ENCODE data around the gene WDR59. TPM values are rescaled to one million over a fixed set of nuclear protein-coding genes. Genes with fewer than 3 reads are reported as not detected.

Gene WDR59
- polyA plus RNA-seq, 3 donors = 6.7 to 44.4 (median 7.8) TPM

DNA sequence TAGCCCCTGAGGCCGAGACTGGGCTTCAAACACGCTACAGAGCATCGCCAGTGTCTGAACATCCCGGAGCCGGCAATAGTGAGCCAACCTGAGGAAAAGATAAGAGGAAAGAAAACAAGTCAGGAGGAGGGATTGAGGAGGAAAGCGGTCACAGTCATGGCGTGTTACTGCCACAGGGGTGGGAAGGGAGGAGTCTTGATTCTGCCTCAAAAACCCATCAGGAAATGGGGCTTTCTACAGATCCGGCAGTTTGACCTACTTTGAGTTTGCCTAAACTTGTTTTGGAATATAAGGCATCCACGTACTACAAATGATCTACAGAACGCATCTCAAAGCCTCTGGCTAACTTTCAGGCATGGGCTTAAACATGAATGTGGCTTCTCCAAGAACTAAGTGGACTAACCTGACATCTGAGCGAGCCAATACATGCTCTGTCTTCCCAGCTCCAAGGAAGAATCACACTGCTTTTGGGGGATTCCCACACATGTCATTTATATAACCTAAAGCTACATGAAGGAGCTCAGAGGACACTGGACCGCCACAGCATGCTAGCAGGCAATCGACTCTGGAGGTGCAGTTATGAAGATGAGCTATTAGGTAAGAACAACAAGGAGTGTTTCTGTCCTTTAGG is 96.6 kb downstream of the WDR59 start:
- H3K9me3 ChIP-seq (replicated peaks in 1 of 2; ENCODE audit: control insufficient read depth in 1 of 2, insufficient read depth in 1 of 2, low read length in 2 of 2) = no peaks in the 10 kb centered on the region
- no peak for DNase-seq
- no peak overlapping the region for H3K27ac ChIP-seq (ENCODE audit: low read depth in 1 of 2, low read length in 2 of 2)
- intact Hi-C loops (cut with micrococcal nuclease) = no loop called here
- H3K9ac ChIP-seq (ENCODE audit: insufficient read depth, low read length, poor library complexity, severe bottlenecking) = no peak overlapping the region
- Mint-ChIP-seq H3K4me1 (no peaks in the 10 kb centered on the region), H3K27ac (peak overlapping the region in 2 of 7 donors; percentile 22 to 60), H3K4me3 (no peak overlapping the region), H3K27me3 (ENCODE audit: low read depth in 3 of 3) (no peaks in the 10 kb centered on the region), H3K9me3 (no peaks in the 10 kb centered on the region), H3K36me3 (peaks cover 87 to 89% of the 10 kb centered on the region in 2 donors)
- no peaks in the 10 kb centered on the region for H3K27me3 ChIP-seq (ENCODE audit: control insufficient read depth in 2 of 2, insufficient read depth in 2 of 2, low read length in 2 of 2)
- H3K36me3 ChIP-seq (replicated peaks in 1 of 2; ENCODE audit: control insufficient read depth in 1 of 2, insufficient read depth in 2 of 2, low read length in 2 of 2) = peaks cover 68 to 95% of the 10 kb centered on the region in 2 donors
- H4K20me1 ChIP-seq (ENCODE audit: insufficient read depth, low read length) = no peaks in the 10 kb centered on the region
- no peak overlapping the region for H3K4me3 ChIP-seq (replicated peaks in 1 of 3; ENCODE audit: low read depth in 2 of 3, low read length in 3 of 3)
- no peaks in the 10 kb centered on the region for H3K4me1 ChIP-seq (ENCODE audit: control insufficient read depth in 1 of 2, insufficient read depth in 2 of 2, low read length in 2 of 2)
- TF ChIP-seq, protein P1, sequence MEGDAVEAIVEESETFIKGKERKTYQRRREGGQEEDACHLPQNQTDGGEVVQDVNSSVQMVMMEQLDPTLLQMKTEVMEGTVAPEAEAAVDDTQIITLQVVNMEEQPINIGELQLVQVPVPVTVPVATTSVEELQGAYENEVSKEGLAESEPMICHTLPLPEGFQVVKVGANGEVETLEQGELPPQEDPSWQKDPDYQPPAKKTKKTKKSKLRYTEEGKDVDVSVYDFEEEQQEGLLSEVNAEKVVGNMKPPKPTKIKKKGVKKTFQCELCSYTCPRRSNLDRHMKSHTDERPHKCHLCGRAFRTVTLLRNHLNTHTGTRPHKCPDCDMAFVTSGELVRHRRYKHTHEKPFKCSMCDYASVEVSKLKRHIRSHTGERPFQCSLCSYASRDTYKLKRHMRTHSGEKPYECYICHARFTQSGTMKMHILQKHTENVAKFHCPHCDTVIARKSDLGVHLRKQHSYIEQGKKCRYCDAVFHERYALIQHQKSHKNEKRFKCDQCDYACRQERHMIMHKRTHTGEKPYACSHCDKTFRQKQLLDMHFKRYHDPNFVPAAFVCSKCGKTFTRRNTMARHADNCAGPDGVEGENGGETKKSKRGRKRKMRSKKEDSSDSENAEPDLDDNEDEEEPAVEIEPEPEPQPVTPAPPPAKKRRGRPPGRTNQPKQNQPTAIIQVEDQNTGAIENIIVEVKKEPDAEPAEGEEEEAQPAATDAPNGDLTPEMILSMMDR (IDR thresholded peaks at IDR 0.05) = no peak
- H3K4me2 ChIP-seq (replicated peaks; ENCODE audit: extremely low read depth, low read length, poor library complexity, severe bottlenecking) = no peak overlapping the region
- WGBS (ENCODE audit: insufficient coverage) = 96% methylated on average over 9 of the region's 13 CpGs
- H3K79me2 ChIP-seq (ENCODE audit: insufficient read depth, low read length) = no peaks in the 10 kb centered on the region
- H2AFZ ChIP-seq (ENCODE audit: insufficient read depth, low read depth, low read length, poor library complexity, severe bottlenecking) = no peak overlapping the region

DNA sequence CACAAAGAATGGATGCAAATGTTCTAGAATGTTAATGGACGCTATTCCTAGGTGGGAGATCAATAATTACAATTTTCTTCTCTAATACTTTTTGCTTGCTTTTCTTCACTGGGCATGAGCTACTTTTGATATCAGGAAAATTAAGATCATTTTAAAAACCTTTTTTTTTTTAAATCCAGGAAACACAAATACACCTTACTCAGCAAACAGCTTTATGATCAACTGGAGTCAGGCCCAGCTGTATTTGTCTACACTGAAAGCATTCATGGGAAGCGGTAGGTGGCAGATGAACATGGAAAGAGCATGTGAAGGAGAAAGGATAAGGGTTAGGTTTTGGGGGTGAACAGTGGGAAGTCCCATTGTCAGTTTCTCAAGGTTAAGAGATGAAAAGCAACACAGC is 97.8 kb downstream of the WDR59 start:
- Histone ChIP-seq H3K79me2 (ENCODE audit: insufficient read depth, low read length) (no peaks in the 10 kb centered on the region), H3K27ac (ENCODE audit: low read depth in 1 of 2, low read length in 2 of 2) (no peak overlapping the region), H3K4me1 (ENCODE audit: control insufficient read depth in 1 of 2, insufficient read depth in 2 of 2, low read length in 2 of 2) (no peaks in the 10 kb centered on the region), H3K4me2 (replicated peaks; ENCODE audit: extremely low read depth, low read length, poor library complexity, severe bottlenecking) (no peak overlapping the region), H3K27me3 (ENCODE audit: control insufficient read depth in 2 of 2, insufficient read depth in 2 of 2, low read length in 2 of 2) (no peaks in the 10 kb centered on the region), H3K36me3 (replicated peaks in 1 of 2; ENCODE audit: control insufficient read depth in 1 of 2, insufficient read depth in 2 of 2, low read length in 2 of 2) (peaks cover 59 to 91% of the 10 kb centered on the region in 2 donors), H2AFZ (ENCODE audit: insufficient read depth, low read depth, low read length, poor library complexity, severe bottlenecking) (no peak overlapping the region), H4K20me1 (ENCODE audit: insufficient read depth, low read length) (no peaks in the 10 kb centered on the region), H3K4me3 (replicated peaks in 1 of 3; ENCODE audit: low read depth in 2 of 3, low read length in 3 of 3) (no peak overlapping the region), H3K9ac (ENCODE audit: insufficient read depth, low read length, poor library complexity, severe bottlenecking) (no peak overlapping the region), H3K9me3 (replicated peaks in 1 of 2; ENCODE audit: control insufficient read depth in 1 of 2, insufficient read depth in 1 of 2, low read length in 2 of 2) (no peaks in the 10 kb centered on the region)
- H3K27me3 Mint-ChIP-seq (ENCODE audit: low read depth in 3 of 3) = no peaks in the 10 kb centered on the region
- no peaks in the 10 kb centered on the region for H3K4me1 Mint-ChIP-seq
- intact Hi-C loops (cut with micrococcal nuclease) = no loop called here
- no CpG with 5 or more reads among the region's 2 CpGs for WGBS (ENCODE audit: insufficient coverage)
- H3K36me3 Mint-ChIP-seq = peaks cover 79 to 83% of the 10 kb centered on the region in 2 donors
- TF ChIP-seq, protein P1 (IDR thresholded peaks at IDR 0.05) = no peak
- no peaks in the 10 kb centered on the region for H3K9me3 Mint-ChIP-seq
- no peak overlapping the region for H3K4me3 Mint-ChIP-seq
- H3K27ac Mint-ChIP-seq = peak overlapping the region in 1 of 7 donors; percentile 76
- DNase-seq = no peak
